Measurements from ENCODE around the gene TMPRSS11A.

The TMPRSS11A gene

GRCh38 chr4:67897686-67898085 lies 65.6 kb downstream of the TMPRSS11A start:
- no peak for TF ChIP-seq GATA3 (IDR thresholded peaks at IDR 0.05; ENCODE audit: low read depth, low read length)
- TF ChIP-seq GATA2 (IDR thresholded peaks at IDR 0.05; ENCODE audit: low read depth, low read length): no peak

GRCh38 chr4:67896421-67897065 lies 66.8 kb downstream of the TMPRSS11A start:
- TF ChIP-seq GATA2 (IDR thresholded peaks at IDR 0.05; ENCODE audit: low read depth, low read length) (no peak), GATA3 (IDR thresholded peaks at IDR 0.05; ENCODE audit: low read depth, low read length) (no peak)

- no peak for TF ChIP-seq GATA2 (IDR thresholded peaks at IDR 0.05; ENCODE audit: low read depth, low read length)
- no peak for TF ChIP-seq GATA3 (IDR thresholded peaks at IDR 0.05; ENCODE audit: low read depth, low read length)
Observed at GRCh38 chr4:67894659-67895058, 68.6 kb downstream of the TMPRSS11A start.

- TF ChIP-seq GATA2 (IDR thresholded peaks at IDR 0.05; ENCODE audit: low read depth, low read length): no peak
- no peak for TF ChIP-seq GATA3 (IDR thresholded peaks at IDR 0.05; ENCODE audit: low read depth, low read length)
Observed at GRCh38 chr4:67892905-67893304, 70.4 kb downstream of the TMPRSS11A start.

- TF ChIP-seq GATA3 (IDR thresholded peaks at IDR 0.05; ENCODE audit: low read depth, low read length) (no peak), GATA2 (IDR thresholded peaks at IDR 0.05; ENCODE audit: low read depth, low read length) (no peak)
Observed at GRCh38 chr4:67892253-67892652, 71.0 kb downstream of the TMPRSS11A start.

GRCh38 chr4:67891645-67892044 lies 71.6 kb downstream of the TMPRSS11A start:
- TF ChIP-seq GATA2 (IDR thresholded peaks at IDR 0.05; ENCODE audit: low read depth, low read length) (no peak), GATA3 (IDR thresholded peaks at IDR 0.05; ENCODE audit: low read depth, low read length) (no peak)

GRCh38 chr4:67886281-67886680 lies 77.0 kb downstream of the TMPRSS11A start:
- TF ChIP-seq GATA2 (IDR thresholded peaks at IDR 0.05; ENCODE audit: low read depth, low read length): no peak
- TF ChIP-seq GATA3 (IDR thresholded peaks at IDR 0.05; ENCODE audit: low read depth, low read length): no peak

- no peak for TF ChIP-seq GATA2 (IDR thresholded peaks at IDR 0.05; ENCODE audit: low read depth, low read length)
Observed at GRCh38 chr4:67885762-67886161, 77.5 kb downstream of the TMPRSS11A start.

- TF ChIP-seq GATA2 (IDR thresholded peaks at IDR 0.05; ENCODE audit: low read depth, low read length) (no peak), GATA3 (IDR thresholded peaks at IDR 0.05; ENCODE audit: low read depth, low read length) (no peak)
Observed at GRCh38 chr4:67884701-67885100, 78.6 kb downstream of the TMPRSS11A start.

GRCh38 chr4:67883902-67884301 lies 79.4 kb downstream of the TMPRSS11A start, which contains the start of gene TMPRSS11D:
TSS of gene TMPRSS11D (minus strand) at chr4:67884002. CDS start at chr4:67883933, 69 bp downstream.
- no peak for TF ChIP-seq GATA2 (IDR thresholded peaks at IDR 0.05; ENCODE audit: low read depth, low read length)
- TF ChIP-seq GATA3 (IDR thresholded peaks at IDR 0.05; ENCODE audit: low read depth, low read length): no peak

- no peak for TF ChIP-seq GATA3 (IDR thresholded peaks at IDR 0.05; ENCODE audit: low read depth, low read length)
- no peak for TF ChIP-seq GATA2 (IDR thresholded peaks at IDR 0.05; ENCODE audit: low read depth, low read length)
Observed at GRCh38 chr4:67883458-67883857, 79.8 kb downstream of the TMPRSS11A start.

- TF ChIP-seq GATA3 (IDR thresholded peaks at IDR 0.05; ENCODE audit: low read depth, low read length) (no peak), GATA2 (IDR thresholded peaks at IDR 0.05; ENCODE audit: low read depth, low read length) (no peak)
Observed at GRCh38 chr4:67880866-67881610, 82.3 kb downstream of the TMPRSS11A start.

- no peak for TF ChIP-seq GATA2 (IDR thresholded peaks at IDR 0.05; ENCODE audit: low read depth, low read length)
- TF ChIP-seq GATA3 (IDR thresholded peaks at IDR 0.05; ENCODE audit: low read depth, low read length): no peak
Observed at GRCh38 chr4:67879486-67879885, 83.8 kb downstream of the TMPRSS11A start.

GRCh38 chr4:67877086-67877485 lies 86.2 kb downstream of the TMPRSS11A start:
- TF ChIP-seq GATA2 (IDR thresholded peaks at IDR 0.05; ENCODE audit: low read depth, low read length): no peak
- TF ChIP-seq GATA3 (IDR thresholded peaks at IDR 0.05; ENCODE audit: low read depth, low read length): no peak

GRCh38 chr4:67874986-67875385 lies 88.3 kb downstream of the TMPRSS11A start:
- no peak for TF ChIP-seq GATA3 (IDR thresholded peaks at IDR 0.05; ENCODE audit: low read depth, low read length)
- no peak for TF ChIP-seq GATA2 (IDR thresholded peaks at IDR 0.05; ENCODE audit: low read depth, low read length)

All from SH-SY5Y (cell line).